Type B pancreatic cell (in vitro differentiated cells): ENCODE measurements around the gene UBE3C. TPM values are rescaled to one million over a fixed set of nuclear protein-coding genes. Genes with fewer than 3 reads are reported as not detected.
"Not testable (repeated sequence)": the region's sequence is repeated elsewhere in the genome, so short reads cannot be mapped to it uniquely, and the experiment has no call there.

Experiments used
- DNase-seq: peaks from one replicate; pipeline ENCODE4 v3.0.0; 2021; ENCODE audit warnings: mixed read lengths; ENCODE audit not compliant: unreplicated experiment; ENCODE audit errors: extremely low spot score
- H3K27ac Mint-ChIP-seq: 2 replicates; pipeline ENCODE4 v1.8.0; 2021; ENCODE audit warnings: mild to moderate bottlenecking, mixed read lengths
- H3K27me3 Mint-ChIP-seq: 2 replicates; pipeline ENCODE4 v1.8.0; 2021; ENCODE audit warnings: mixed read lengths
- H3K36me3 Mint-ChIP-seq: 2 replicates; pipeline ENCODE4 v1.8.0; 2021; ENCODE audit warnings: mixed read lengths
- H3K4me1 Mint-ChIP-seq: one replicate; pipeline ENCODE4 v1.8.0; 2021; ENCODE audit warnings: mixed read lengths; ENCODE audit not compliant: unreplicated experiment
- H3K4me3 Mint-ChIP-seq: 2 replicates; pipeline ENCODE4 v1.8.0; 2021; ENCODE audit warnings: mild to moderate bottlenecking, mixed read lengths
- H3K9me3 Mint-ChIP-seq: 2 replicates; pipeline ENCODE4 v1.8.0; 2021; ENCODE audit warnings: mixed read lengths
- total RNA-seq: library from RNA; stranded (reverse); gene quantifications from 2 replicates; pipeline ENCODE4 v1.2.1, GENCODE V29; 2021; ENCODE audit warnings: low replicate concordance
- TF ChIP-seq, protein P1 (sequence below): fragments of 200-600 bp; sonication (generic); conservative IDR thresholded peaks from 2 replicates; pipeline ENCODE4 v1.5.0; 2021; ENCODE audit warnings: antibody characterized with exemption, mild to moderate bottlenecking

UBE3C gene
- total RNA-seq, 1 donor from 2014 or later: 51.6 TPM

GRCh38 chr7:157125376-157126223 lies 13.1 kb upstream of the UBE3C start:
- DNase-seq: no peak
- H3K27ac Mint-ChIP-seq: no peak overlapping the region
- no peaks in the 10 kb centered on the region for H3K4me1 Mint-ChIP-seq
- TF ChIP-seq, protein P1, sequence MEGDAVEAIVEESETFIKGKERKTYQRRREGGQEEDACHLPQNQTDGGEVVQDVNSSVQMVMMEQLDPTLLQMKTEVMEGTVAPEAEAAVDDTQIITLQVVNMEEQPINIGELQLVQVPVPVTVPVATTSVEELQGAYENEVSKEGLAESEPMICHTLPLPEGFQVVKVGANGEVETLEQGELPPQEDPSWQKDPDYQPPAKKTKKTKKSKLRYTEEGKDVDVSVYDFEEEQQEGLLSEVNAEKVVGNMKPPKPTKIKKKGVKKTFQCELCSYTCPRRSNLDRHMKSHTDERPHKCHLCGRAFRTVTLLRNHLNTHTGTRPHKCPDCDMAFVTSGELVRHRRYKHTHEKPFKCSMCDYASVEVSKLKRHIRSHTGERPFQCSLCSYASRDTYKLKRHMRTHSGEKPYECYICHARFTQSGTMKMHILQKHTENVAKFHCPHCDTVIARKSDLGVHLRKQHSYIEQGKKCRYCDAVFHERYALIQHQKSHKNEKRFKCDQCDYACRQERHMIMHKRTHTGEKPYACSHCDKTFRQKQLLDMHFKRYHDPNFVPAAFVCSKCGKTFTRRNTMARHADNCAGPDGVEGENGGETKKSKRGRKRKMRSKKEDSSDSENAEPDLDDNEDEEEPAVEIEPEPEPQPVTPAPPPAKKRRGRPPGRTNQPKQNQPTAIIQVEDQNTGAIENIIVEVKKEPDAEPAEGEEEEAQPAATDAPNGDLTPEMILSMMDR: no peak
- H3K4me3 Mint-ChIP-seq: no peak overlapping the region
- H3K36me3 Mint-ChIP-seq: no peaks in the 10 kb centered on the region
- H3K9me3 Mint-ChIP-seq: no peaks in the 10 kb centered on the region
- peaks cover 5% of the 10 kb centered on the region for H3K27me3 Mint-ChIP-seq

DNA sequence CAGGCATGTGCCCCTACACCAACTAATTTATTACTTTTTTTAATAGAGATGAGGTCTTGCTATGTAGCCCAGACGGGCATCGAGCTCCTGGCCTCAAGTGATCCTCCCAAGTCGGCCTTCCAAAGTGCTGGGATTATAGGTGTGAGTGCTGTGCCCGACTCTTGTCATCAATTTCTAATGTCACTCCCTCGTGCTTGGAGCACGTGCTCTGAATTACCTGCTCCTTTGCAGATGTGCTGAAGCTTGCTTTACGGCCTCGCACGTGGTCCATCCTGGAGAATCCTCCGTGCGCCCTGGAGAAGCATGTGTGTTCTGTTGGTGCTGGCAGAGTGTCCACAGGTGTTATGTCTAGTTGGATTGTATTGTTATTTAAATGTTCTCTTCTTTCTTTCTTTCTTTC lies 11.8 kb upstream of the UBE3C start:
- H3K4me1 Mint-ChIP-seq: no peaks in the 10 kb centered on the region

GRCh38 chr7:157129200-157129599 lies 9.5 kb upstream of the UBE3C start:
- H3K9me3 Mint-ChIP-seq: no peaks in the 10 kb centered on the region
- H3K4me3 Mint-ChIP-seq: no peak overlapping the region
- H3K4me1 Mint-ChIP-seq: no peaks in the 10 kb centered on the region
- TF ChIP-seq, protein P1: no peak
- H3K27ac Mint-ChIP-seq: no peak overlapping the region
- H3K27me3 Mint-ChIP-seq: peaks cover 13% of the 10 kb centered on the region
- H3K36me3 Mint-ChIP-seq: no peaks in the 10 kb centered on the region
- no peak for DNase-seq

More for the DNA sequence above, 11.8 kb upstream of the UBE3C start:
- DNase-seq: no peak
- Mint-ChIP-seq H3K27me3 (peaks cover 13% of the 10 kb centered on the region), H3K27ac (no peak overlapping the region), H3K9me3 (no peaks in the 10 kb centered on the region), H3K4me3 (no peak overlapping the region), H3K36me3 (no peaks in the 10 kb centered on the region)
- TF ChIP-seq, protein P1: no peak

GRCh38 chr7:157129907-157130460 lies 8.7 kb upstream of the UBE3C start:
- Mint-ChIP-seq H3K9me3 (no peaks in the 10 kb centered on the region), H3K4me3 (no peak overlapping the region), H3K36me3 (no peaks in the 10 kb centered on the region), H3K27me3 (peaks cover 13% of the 10 kb centered on the region), H3K27ac (no peak overlapping the region), H3K4me1 (no peaks in the 10 kb centered on the region)
- TF ChIP-seq, protein P1: no peak
- no peak for DNase-seq

- H3K4me1 Mint-ChIP-seq, H3K9me3 Mint-ChIP-seq, H3K36me3 Mint-ChIP-seq, DNase-seq, H3K4me3 Mint-ChIP-seq, H3K27ac Mint-ChIP-seq: not testable (repeated sequence)
- H3K27me3 Mint-ChIP-seq: peaks cover 13% of the 10 kb centered on the region
These were observed 7.9 kb upstream of the UBE3C start for GRCh38 chr7:157130849-157131248.

GRCh38 chr7:157132796-157133195 lies 5.9 kb upstream of the UBE3C start:
- Mint-ChIP-seq H3K9me3 (peaks cover 4% of the 10 kb centered on the region), H3K27me3 (peaks cover 13% of the 10 kb centered on the region), H3K36me3 (no peaks in the 10 kb centered on the region)

More at GRCh38 chr7:157132796-157133195, 5.9 kb upstream of the UBE3C start:
- Mint-ChIP-seq H3K4me3 (no peak overlapping the region), H3K27ac (no peak overlapping the region), H3K4me1 (peaks cover 4% of the 10 kb centered on the region)
- DNase-seq: no peak
- TF ChIP-seq, protein P1: no peak
